HS-27A (cell line): Measurements from ENCODE around the gene TAS2R14.

Source experiments
- DNase-seq: peaks from one replicate; pipeline ENCODE4 v3.0.0-alpha.2; 2012; ENCODE audit warnings: low read depth, missing footprints

Gene TAS2R14

GRCh38 chr12:10904686-10905085, 34.4 kb downstream of the TAS2R14 start:
- no peak for DNase-seq

DNA sequence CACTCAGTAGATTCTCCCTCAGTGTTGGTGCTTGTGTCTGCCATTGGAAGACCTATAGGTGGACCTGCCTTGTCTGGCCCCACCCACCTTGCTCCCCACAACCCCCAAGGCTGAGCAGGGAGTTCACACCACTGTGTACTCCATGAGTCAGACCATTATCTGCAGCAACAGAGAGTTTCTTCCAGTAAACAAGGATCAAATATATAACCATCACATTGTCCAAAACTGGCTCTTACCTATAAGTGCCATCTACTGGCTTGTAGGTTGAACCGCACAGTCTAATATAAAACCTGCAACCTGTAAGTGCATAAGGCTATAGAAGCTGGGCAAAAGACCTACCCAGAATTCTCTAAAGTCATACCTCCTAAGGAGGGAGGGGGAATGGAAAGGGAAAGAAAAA, 37.6 kb downstream of the TAS2R14 start:
- no peak for DNase-seq

- no peak for DNase-seq
These were observed 38.1 kb downstream of the TAS2R14 start for GRCh38 chr12:10900972-10901371.

GRCh38 chr12:10900530-10900929, 38.5 kb downstream of the TAS2R14 start:
- DNase-seq: no peak

DNA sequence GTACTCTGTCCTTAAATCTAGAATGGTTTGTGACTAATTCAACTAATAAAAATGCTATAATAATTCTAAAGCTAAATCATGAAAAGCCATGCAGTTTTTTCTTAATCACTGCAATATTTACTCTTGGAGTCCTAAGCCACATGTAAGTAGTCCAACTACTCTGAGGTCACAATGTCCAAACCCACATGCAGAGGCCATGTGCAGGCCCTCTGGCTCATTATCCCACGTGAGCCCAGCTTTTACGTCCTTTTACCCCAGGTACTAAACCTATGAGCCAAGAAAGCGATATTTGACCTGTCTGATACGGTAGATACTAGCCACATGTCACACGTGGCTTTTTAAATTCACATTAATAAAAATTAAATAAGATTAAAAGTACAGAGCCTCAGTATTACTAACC, 42.2 kb downstream of the TAS2R14 start:
- no peak for DNase-seq

DNA sequence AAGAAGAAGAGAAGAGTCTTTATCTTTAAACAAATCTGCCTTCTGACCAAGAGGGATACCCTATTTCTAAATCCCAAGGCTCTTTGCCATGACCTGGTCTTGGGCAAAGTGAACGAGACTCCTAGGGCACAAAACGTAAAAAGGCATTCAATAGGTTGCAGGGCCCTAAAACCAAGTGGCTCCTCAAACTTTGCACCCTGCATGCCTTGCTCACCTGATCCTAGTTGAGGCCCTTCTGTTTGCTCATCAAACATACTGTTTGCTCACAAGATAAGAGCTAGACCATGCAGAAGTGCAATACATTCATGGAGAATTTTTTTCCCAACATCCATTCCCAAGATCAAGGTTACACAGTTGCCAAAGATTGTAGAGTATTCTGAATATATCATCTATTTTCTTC, 47.1 kb downstream of the TAS2R14 start:
- no peak for DNase-seq

- DNase-seq: no peak
These were observed 49.8 kb downstream of the TAS2R14 start for GRCh38 chr12:10889226-10889625.
